HCT116 (cell line): ENCODE measurements around the gene TMEM106C.

Experiments
- ATF3 ChIP-seq: IDR thresholded peaks from 2 replicates; pipeline ENCODE4 v1.6.1; 2012
- CTCF ChIP-seq, 3 experiments: fragments of 200-600 bp in 1 of 3; sonication (generic) in 1 of 3; IDR thresholded peaks in 2 of 3; conservative IDR thresholded peaks in 1 of 3; 2 replicates each; pipeline ENCODE4 v1.5.1; 2012 to 2017; ENCODE audit warnings: low read depth in 2 of 3, low read length in 2 of 3, antibody characterized with exemption in 1 of 3, borderline replicate concordance in 1 of 3, control low read depth in 1 of 3, mild to moderate bottlenecking in 1 of 3, mixed read lengths in 1 of 3, mixed run types in 1 of 3, moderate library complexity in 1 of 3; ENCODE audit not compliant: insufficient read depth in 1 of 3
- EZH2 ChIP-seq: fragments of 200-600 bp; sonication (generic); IDR thresholded peaks from 2 replicates; pipeline ENCODE4 v1.6.1; 2017; ENCODE audit warnings: antibody characterized with exemption, mixed run types
- EZH2phosphoT487 ChIP-seq: fragments of 200-600 bp; IDR thresholded peaks from 2 replicates; pipeline ENCODE4 v1.6.1; 2018; ENCODE audit warnings: antibody characterized with exemption, borderline replicate concordance
- FOSL1 ChIP-seq: IDR thresholded peaks from 2 replicates; pipeline ENCODE4 v1.6.1; 2012; ENCODE audit warnings: low read depth
- POLR2A ChIP-seq: IDR thresholded peaks from 2 replicates; pipeline ENCODE4 v1.7.0; 2011; ENCODE audit warnings: borderline replicate concordance; ENCODE audit not compliant: insufficient read depth, insufficient read length; ENCODE audit errors: extremely low read depth
- RAD21 ChIP-seq: IDR thresholded peaks from 2 replicates; pipeline ENCODE4 v1.6.1; 2012; ENCODE audit warnings: low read depth, mild to moderate bottlenecking
- YY1 ChIP-seq: IDR thresholded peaks from 2 replicates; pipeline ENCODE4 v1.6.1; 2011; ENCODE audit warnings: low read length, low read depth, moderate library complexity, mild to moderate bottlenecking; ENCODE audit not compliant: insufficient replicate concordance; ENCODE audit errors: extremely low read depth
- ZBTB33 ChIP-seq: IDR thresholded peaks from 2 replicates; pipeline ENCODE4 v1.6.1; 2011; ENCODE audit warnings: mild to moderate bottlenecking, low read length, moderate library complexity; ENCODE audit not compliant: insufficient replicate concordance; ENCODE audit errors: extremely low read depth
- ZFX ChIP-seq: fragments of 450-650 bp; IDR thresholded peaks from 2 replicates; pipeline ENCODE4 v1.6.1; 2017

- TF ChIP-seq CTCF (IDR thresholded peaks at IDR 0.05 in 2 of 3, conservative IDR thresholded peaks at IDR 0.05 in 1 of 3; ENCODE audit: borderline replicate concordance in 1 of 3, insufficient read depth in 1 of 3, low read depth in 2 of 3, low read length in 2 of 3) (no peak), ZBTB33 (no peak), RAD21 (no peak), FOSL1 (no peak), POLR2A (no peak), ATF3 (no peak), EZH2phosphoT487 (no peak), EZH2 (no peak), YY1 (no peak), ZFX (no peak)
Measured at GRCh38 chr12:47920913-47921312, 42.5 kb upstream of the TMEM106C start.
